Measurements from ENCODE around the gene FSD1.

- TF ChIP-seq POLR2A (IDR thresholded peaks at IDR 0.05) (no peak), CTCF (IDR thresholded peaks at IDR 0.05) (no peak), EP300 (IDR thresholded peaks at IDR 0.05) (no peak)
Observed at GRCh38 chr19:4292515-4292914, 11.9 kb upstream of the FSD1 start.
